IMR-90 (cell line): Measurements from ENCODE around the gene CDC42EP4. TPM values are rescaled to one million over a fixed set of nuclear protein-coding genes. Genes with fewer than 3 reads are reported as not detected.

ENCODE experiments used
- ATAC-seq: fragments of 200-7000 bp; cut with Tn5 transposase; 2 replicates; pipeline ENCODE4 v1.9.1; 2020; ENCODE audit warnings: low read depth, mild to moderate bottlenecking, moderate library complexity
- BruUV-seq: library from RNA; stranded (reverse); fragments of 400-500 nt; replicated peaks from 2 replicates; lab custom pipeline; 2021; lab: Mats Ljungman, UMichigan
- CTCF ChIA-PET: fragments of 300-600 bp; formaldehyde crosslinking; extraction: SDS; loops from one replicate; lab custom pipeline; 2021; ENCODE audit warnings: antibody characterized with exemption; lab: Yijun Ruan, JAX
- POLR2A ChIA-PET: fragments of 300-600 bp; sonication (Branson Sonifier 250); formaldehyde crosslinking; loops from one replicate; lab custom pipeline; 2022; ENCODE audit warnings: antibody characterized with exemption; ENCODE audit not compliant: unreplicated experiment; lab: Charles Lee
- DNase-seq: peaks from one replicate; pipeline ENCODE4 v3.0.0; 2013
- H2AFZ ChIP-seq: replicated peaks from 2 replicates; pipeline ENCODE3; 2013; ENCODE audit warnings: low read length, mild to moderate bottlenecking; ENCODE audit not compliant: poor library complexity
- H2AK5ac ChIP-seq: 2 replicates; pipeline ENCODE4 v1.6.1; 2013; ENCODE audit warnings: low read depth, low read length, inconsistent platforms
- H2AK9ac ChIP-seq: replicated peaks from 2 replicates; pipeline ENCODE3; 2013; ENCODE audit warnings: mild to moderate bottlenecking, low read depth, low read length, moderate library complexity; ENCODE audit not compliant: poor library complexity
- H2BK120ac ChIP-seq: 2 replicates; pipeline ENCODE4 v1.6.1; 2013; ENCODE audit warnings: low read depth, low read length, inconsistent platforms
- H2BK15ac ChIP-seq: 3 replicates; pipeline ENCODE4 v1.6.1; 2013; ENCODE audit warnings: low read depth, low read length, inconsistent platforms
- H2BK20ac ChIP-seq: 2 replicates; pipeline ENCODE4 v1.6.1; 2013; ENCODE audit warnings: low read depth, mild to moderate bottlenecking, inconsistent platforms, low read length, moderate library complexity
- H2BK5ac ChIP-seq: 2 replicates; pipeline ENCODE4 v1.6.1; 2013; ENCODE audit warnings: mild to moderate bottlenecking, low read depth, low read length, inconsistent platforms; ENCODE audit not compliant: poor library complexity, severe bottlenecking
- H3K14ac ChIP-seq: replicated peaks from 2 replicates; pipeline ENCODE4 v1.6.1; 2013; ENCODE audit warnings: low read depth, low read length, inconsistent platforms
- H3K18ac ChIP-seq: 2 replicates; pipeline ENCODE4 v1.6.1; 2013; ENCODE audit warnings: low read depth, low read length, control low read depth
- H3K23ac ChIP-seq: 2 replicates; pipeline ENCODE4 v1.6.1; 2013; ENCODE audit warnings: low read depth, low read length, inconsistent platforms
- H3K27ac ChIP-seq: 2 replicates; pipeline ENCODE4 v1.5.1; 2013; ENCODE audit warnings: mild to moderate bottlenecking, control low read depth, low read length; ENCODE audit not compliant: insufficient read depth
- H3K27me3 ChIP-seq: 2 replicates; pipeline ENCODE4 v1.6.1; 2013; ENCODE audit warnings: low read length; ENCODE audit not compliant: control insufficient read depth, insufficient read depth
- H3K36me3 ChIP-seq: 2 replicates; pipeline ENCODE4 v1.6.1; 2013; ENCODE audit warnings: low read length, mixed read lengths; ENCODE audit not compliant: control insufficient read depth, insufficient read depth
- H3K4ac ChIP-seq: 2 replicates; pipeline ENCODE4 v1.6.1; 2013; ENCODE audit warnings: low read depth, low read length, inconsistent platforms
- H3K4me1 ChIP-seq: 2 replicates; pipeline ENCODE4 v1.6.1; 2013; ENCODE audit warnings: low read length, mixed read lengths; ENCODE audit not compliant: control insufficient read depth, insufficient read depth
- H3K4me2 ChIP-seq: 2 replicates; pipeline ENCODE4 v1.6.1; 2013; ENCODE audit warnings: low read depth, mild to moderate bottlenecking, control low read depth, low read length, moderate library complexity
- H3K4me3 ChIP-seq: 2 replicates; pipeline ENCODE4 v1.5.1; 2013; ENCODE audit warnings: low read depth, mild to moderate bottlenecking, control low read depth, low read length, moderate library complexity; ENCODE audit not compliant: insufficient read depth
- H3K56ac ChIP-seq: 2 replicates; pipeline ENCODE4 v1.6.1; 2013; ENCODE audit warnings: low read length, inconsistent platforms; ENCODE audit not compliant: insufficient read depth; ENCODE audit errors: extremely low read depth
- H3K79me1 ChIP-seq, 2 experiments: 2 replicates each; pipeline ENCODE4 v1.6.1; 2013; ENCODE audit warnings: low read length in 2 of 2, inconsistent platforms in 1 of 2, low read depth in 1 of 2
- H3K9ac ChIP-seq: 2 replicates; pipeline ENCODE4 v1.6.1; 2013; ENCODE audit warnings: low read depth, low read length, control low read depth
- H3K9me1 ChIP-seq: 2 replicates; pipeline ENCODE4 v1.6.1; 2013; ENCODE audit warnings: low read length, inconsistent platforms; ENCODE audit not compliant: insufficient read depth
- H3K9me3 ChIP-seq: 2 replicates; pipeline ENCODE4 v1.6.1; 2013; ENCODE audit warnings: low read length; ENCODE audit not compliant: control insufficient read depth, insufficient read depth
- H4K20me1 ChIP-seq: 2 replicates; pipeline ENCODE4 v1.6.1; 2013; ENCODE audit warnings: low read length, inconsistent platforms; ENCODE audit not compliant: insufficient read depth
- H4K5ac ChIP-seq: 2 replicates; pipeline ENCODE4 v1.6.1; 2013; ENCODE audit warnings: mild to moderate bottlenecking, low read depth, low read length, control low read depth
- H4K8ac ChIP-seq, 2 experiments: 2 replicates each; pipeline ENCODE4 v1.6.1; 2013; ENCODE audit warnings: low read depth in 2 of 2, low read length in 2 of 2, control low read depth in 1 of 2, inconsistent platforms in 1 of 2
- H4K91ac ChIP-seq: 2 replicates; pipeline ENCODE4 v1.6.1; 2013; ENCODE audit warnings: low read depth, low read length, inconsistent platforms; ENCODE audit not compliant: insufficient read depth
- CTCF ChIP-seq: conservative IDR thresholded peaks from 2 replicates; pipeline ENCODE4 v1.5.1; 2012; ENCODE audit warnings: mild to moderate bottlenecking, low read depth, low read length, improper control_type of control experiment
- USF2 ChIP-seq: fragments of 150-350 bp; IDR thresholded peaks from 2 replicates; pipeline ENCODE4 v1.6.1; 2017; ENCODE audit warnings: mild to moderate bottlenecking, antibody characterized with exemption, low read length, low read depth
- WGBS, 2 experiments: methylation state at CpG; one replicate each; pipeline versions ENCODE4 v1.1.5 to v1.1.7; 2013; ENCODE audit warnings: missing lambda C conversion rate in 2 of 2; ENCODE audit not compliant: insufficient read length in 1 of 2; ENCODE audit errors: extremely low coverage in 2 of 2; 5-methylcytosine and 5-hydroxymethylcytosine counted together
- dilution Hi-C: fragments of 300-500 bp; cut with HindIII; formaldehyde crosslinking; loops from one replicate; pipeline ENCODE4 v1.14.3; 2018; ENCODE audit warnings: low sequenced_read_pairs; ENCODE audit not compliant: unreplicated experiment
- in situ Hi-C: fragments of 300-500 bp; cut with MboI; formaldehyde crosslinking; loops from 3 replicates; pipeline ENCODE4 v1.14.3; 2019; ENCODE audit warnings: low sequenced_read_pairs, inconsistent platforms, mixed read lengths
- intact Hi-C: fragments of 100-400 bp; cut with micrococcal nuclease; formaldehyde crosslinking; loops from 2 replicates; pipeline ENCODE4 v1.10.0; 2022
- polyA plus RNA-seq, 3 experiments: library from polyadenylated mRNA; depleted of rRNA; stranded (reverse); fragments of >200 nt; gene quantifications; 2 replicates each; pipeline ENCODE4 v1.2.3, GENCODE V29; 2012; ENCODE audit warnings: low replicate concordance in 1 of 3
- total RNA-seq: library from RNA; depleted of rRNA; stranded (reverse); fragments of >200 nt; gene quantifications from 2 replicates; pipeline ENCODE4 v1.2.3, GENCODE V29; 2012

CDC42EP4 gene
- total and polyA plus RNA-seq, 2 of the 4 experiments (the other 2 are of a cell fraction), result 14.3 to 25.8 TPM

DNA sequence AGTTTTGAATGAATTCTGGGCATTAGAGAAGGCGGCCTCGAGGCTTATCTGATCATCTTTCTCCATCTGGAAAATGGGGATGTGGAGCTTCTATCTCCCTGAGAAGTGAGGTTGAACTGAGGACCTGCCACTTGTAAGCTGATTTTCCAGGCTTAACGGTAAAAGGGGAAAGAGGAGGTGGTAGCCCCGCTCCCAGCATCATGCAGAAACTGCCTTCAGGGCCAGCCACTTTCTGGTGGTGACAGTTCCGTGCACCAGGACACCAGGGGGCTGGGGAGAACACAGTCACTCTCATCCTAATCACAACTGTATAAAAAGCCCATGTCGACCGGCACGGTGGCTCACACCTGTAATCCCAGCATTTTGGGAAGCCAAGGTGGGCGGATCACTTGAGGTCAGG lies 29.2 kb downstream of the CDC42EP4 start:
- H4K8ac ChIP-seq, result no peak overlapping the region
- H2AFZ ChIP-seq, result no peak overlapping the region
- no peak overlapping the region for H3K4me2 ChIP-seq
- no peaks in the 10 kb centered on the region for H3K9me3 ChIP-seq
- H3K4me1 ChIP-seq, result peaks cover 13% of the 10 kb centered on the region; the same call in 1 of the 2 replicates
- ChIA-PET POLR2A (no interaction called here), CTCF (no interaction called here)
- no CpG with 5 or more reads among the region's 9 CpGs for WGBS, 2 experiments
- no peak overlapping the region for H2AK5ac ChIP-seq
- H3K27me3 ChIP-seq, result no peaks in the 10 kb centered on the region
- ATAC-seq, result no peak
- H2AK9ac ChIP-seq, result no peak overlapping the region
- no peak overlapping the region for H3K9ac ChIP-seq
- H3K4me3 ChIP-seq, result no peak overlapping the region
- peaks cover 15 to 63% of the 10 kb centered on the region in 2 experiments for H3K79me1 ChIP-seq
- H4K20me1 ChIP-seq, result peaks cover 38% of the 10 kb centered on the region
- no TSS peak for BruUV-seq
- H3K14ac ChIP-seq, result no peak overlapping the region
- H3K18ac ChIP-seq, result no peak overlapping the region
- H3K4ac ChIP-seq, result no peak overlapping the region
- dilution Hi-C loops (no loop called here), intact Hi-C loops (no loop called here), in situ Hi-C loops (no loop called here)
- no peak overlapping the region for H4K5ac ChIP-seq
- no peak overlapping the region for H3K27ac ChIP-seq
- DNase-seq, result no peak
- H4K91ac ChIP-seq, result no peak overlapping the region
- no peak overlapping the region for H2BK15ac ChIP-seq
- H3K56ac ChIP-seq, result no peak overlapping the region
- H3K23ac ChIP-seq, result no peak overlapping the region
- H3K9me1 ChIP-seq, result peaks cover 5% of the 10 kb centered on the region; the same call in 1 of the 2 replicates
- peaks cover 39% of the 10 kb centered on the region for H3K36me3 ChIP-seq
- H2BK120ac ChIP-seq, result no peak overlapping the region
- H2BK5ac ChIP-seq, result no peak overlapping the region
- no peak for TF ChIP-seq CTCF
- TF ChIP-seq USF2, result no peak
- H2BK20ac ChIP-seq, result no peak overlapping the region
